Mesenteric fat pad (tissue), 1 donor: Measurements from ENCODE around the gene MTRF1. TPM values are rescaled to one million over a fixed set of nuclear protein-coding genes. Genes with fewer than 3 reads are reported as not detected.

Source experiments
- DNase-seq: peaks from one replicate; pipeline ENCODE4 v3.0.0-alpha.2; 2020; ENCODE audit warnings: low spot score
- total RNA-seq: library from RNA; stranded (reverse); fragmentation: NEBNext Ultra II Directional; extraction: Animal tissue kit (Norgen Biotek cat#: 25700); gene quantifications from one replicate; pipeline ENCODE4 v1.2.1, GENCODE V29; 2021
- donor health status: DM: yes; HTN: yes; CAD: no.

MTRF1 gene
- total RNA-seq, 1 donor from 2014 or later = 7.7 TPM

DNA sequence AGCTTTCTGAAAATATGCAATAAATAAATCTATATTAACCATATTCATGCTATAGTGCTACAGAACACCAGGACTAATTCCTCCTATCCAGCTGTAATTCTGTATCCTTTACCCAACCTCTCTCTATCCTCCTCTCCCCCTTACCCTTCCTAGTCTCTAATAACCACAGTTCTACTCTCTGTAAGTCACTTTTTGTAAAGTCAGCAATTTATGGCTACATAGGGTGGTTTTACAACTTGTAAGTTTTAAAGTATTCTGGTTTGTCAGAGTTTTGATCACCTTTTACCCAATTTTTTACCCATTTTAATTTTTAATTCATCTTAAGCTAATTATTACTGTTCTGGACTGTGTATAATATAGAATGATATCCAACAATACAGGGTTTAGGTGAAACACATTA, 34.0 kb downstream of the MTRF1 start:
- DNase-seq = no peak

DNA sequence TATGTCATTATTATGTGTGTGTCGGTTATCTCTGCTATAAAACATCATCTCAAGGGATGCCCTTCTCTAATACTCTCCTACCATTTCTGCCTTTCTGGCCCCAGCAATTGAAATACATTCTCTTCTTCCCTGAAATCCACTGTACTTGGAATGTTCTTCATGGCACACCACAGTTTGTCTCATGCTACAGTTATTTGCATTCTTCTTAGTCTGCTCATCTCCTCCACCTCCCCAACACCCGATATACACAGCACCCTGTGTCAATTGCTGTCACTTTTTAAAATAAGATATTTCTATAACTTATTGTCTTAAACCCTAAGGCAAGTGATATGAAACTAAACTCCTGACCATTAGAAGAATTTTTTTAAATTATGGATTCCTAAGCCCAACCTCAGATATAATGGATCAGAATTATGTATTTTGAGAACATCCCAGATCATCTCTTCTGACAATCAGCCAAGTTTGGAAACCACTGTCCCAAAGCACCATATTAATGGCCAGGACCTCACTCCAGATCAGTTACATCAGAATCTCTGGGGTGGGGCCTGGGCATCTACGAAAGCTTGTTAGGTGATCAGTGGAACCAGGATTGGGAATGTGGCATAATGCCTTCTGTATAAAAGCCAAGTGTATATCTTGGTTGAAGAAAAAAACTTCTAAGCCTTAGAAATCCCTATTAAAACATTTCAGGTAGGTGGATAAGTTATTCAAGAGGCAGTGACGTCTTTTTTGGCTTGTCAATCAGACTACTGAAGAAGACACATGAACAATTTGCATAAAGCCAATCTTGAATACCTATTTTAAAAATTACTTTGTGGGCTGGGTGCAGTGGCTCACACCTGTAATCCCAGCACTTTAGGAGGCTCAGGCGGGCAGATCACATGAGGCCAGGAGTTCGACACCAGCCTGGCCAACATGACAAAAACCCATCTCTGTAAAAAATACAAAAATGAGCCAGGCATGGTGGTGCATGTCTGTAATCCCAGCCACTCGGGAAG, 39.0 kb downstream of the MTRF1 start:
- DNase-seq = no peak

DNA sequence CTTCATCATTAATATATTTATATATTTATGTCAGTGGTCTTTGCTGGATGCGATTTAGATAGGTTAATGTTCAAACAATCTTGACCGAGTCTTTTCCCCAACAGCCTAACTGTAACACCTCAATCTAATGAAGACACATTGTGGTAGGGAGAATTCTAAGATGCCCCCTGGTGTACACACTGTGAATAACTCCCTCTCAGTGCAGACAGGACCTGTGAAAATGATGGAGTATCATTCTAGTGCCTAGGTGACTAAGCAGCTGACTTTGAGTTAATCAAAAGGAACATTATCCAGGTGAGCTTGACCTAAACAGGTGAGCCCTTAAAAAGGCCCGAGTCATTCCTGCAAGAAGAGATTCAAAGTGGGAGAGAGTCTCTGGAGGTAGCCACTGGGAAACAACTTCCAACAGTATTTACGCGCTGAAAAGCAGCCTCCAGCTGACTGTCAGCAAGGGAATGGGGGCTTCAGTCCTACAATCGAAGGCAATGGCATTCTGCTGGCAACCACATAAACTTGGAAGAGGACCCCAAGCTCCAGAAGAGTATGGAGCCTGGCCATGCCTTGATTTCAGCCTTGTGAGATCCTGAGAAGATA, 41.0 kb downstream of the MTRF1 start:
- no peak for DNase-seq

DNA sequence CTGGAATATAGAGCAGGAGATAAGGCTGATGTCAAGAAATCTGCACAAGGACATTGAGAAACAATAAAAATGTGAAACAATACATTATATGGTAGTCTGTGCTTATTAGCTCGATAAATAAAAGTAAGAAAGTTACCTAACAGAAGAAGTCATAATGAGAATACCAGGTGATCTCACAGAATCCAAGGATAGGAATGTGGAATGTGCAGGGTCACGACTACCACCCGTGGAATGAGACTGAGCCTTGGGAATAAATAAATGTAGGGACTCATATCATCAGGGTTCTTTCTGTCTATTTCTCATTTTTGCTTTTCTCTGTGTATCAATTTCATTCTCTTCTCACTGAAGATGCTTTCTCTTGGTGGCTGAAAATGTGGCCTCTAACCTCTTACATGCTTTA, 43.0 kb downstream of the MTRF1 start:
- no peak for DNase-seq

DNA sequence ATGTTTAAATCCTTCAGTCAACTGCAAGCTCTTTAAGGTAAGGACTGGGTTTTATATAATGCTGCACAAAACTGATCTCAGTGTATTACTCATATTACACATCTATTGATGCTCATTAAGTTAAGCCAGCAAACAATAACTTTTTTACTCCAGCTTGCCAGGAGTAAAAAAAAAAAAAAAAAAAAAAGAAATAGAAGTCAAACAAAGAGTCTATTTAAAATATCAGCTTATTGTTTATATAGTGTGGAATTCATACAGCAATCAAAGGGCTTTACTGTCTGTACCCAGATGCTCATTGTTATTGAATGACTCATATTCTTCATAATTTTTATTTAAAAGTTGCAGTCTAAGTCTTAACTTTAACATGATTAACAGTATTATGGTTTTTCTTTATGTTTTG, 47.2 kb downstream of the MTRF1 start:
- no peak for DNase-seq

DNA sequence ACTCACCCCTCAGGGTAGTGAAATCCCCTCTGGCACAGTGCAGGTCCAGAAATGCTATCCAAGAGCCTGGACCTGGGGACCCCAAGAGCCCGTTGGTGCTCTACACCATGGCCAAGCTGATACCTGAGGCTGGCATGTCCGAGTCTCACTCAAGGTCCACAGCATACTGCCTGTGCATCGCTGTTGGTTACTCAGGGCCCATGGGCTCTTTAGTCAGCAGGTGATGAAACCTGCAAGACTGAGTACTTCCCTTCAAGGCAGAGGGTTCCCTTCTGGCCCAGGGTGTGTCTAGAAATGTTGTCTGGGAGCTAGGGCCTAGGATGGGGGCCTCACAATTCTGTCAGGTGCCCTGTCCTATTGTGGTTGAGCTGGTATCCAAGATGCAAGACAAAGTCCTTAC, 49.5 kb downstream of the MTRF1 start:
- DNase-seq = no peak

DNA sequence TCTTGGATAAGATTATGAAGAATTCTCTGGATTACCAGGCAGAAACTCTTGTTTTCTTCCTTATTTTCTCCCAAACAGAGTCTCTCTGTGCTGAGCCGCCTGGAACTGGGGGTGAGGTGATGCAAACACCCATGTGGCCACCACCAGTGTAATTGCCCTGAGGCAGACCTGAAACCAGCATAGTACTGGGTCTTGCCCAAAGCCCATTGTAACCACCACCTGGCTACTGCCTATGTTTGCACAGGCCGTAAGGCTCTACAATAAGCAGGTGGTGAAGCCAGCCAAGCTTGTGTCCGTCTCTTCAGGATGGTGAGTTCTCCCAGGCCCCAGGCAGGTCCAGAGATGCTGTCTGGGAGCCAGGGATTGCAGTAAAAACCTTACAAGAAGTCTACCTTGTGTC, 50.1 kb downstream of the MTRF1 start:
- DNase-seq = no peak

DNA sequence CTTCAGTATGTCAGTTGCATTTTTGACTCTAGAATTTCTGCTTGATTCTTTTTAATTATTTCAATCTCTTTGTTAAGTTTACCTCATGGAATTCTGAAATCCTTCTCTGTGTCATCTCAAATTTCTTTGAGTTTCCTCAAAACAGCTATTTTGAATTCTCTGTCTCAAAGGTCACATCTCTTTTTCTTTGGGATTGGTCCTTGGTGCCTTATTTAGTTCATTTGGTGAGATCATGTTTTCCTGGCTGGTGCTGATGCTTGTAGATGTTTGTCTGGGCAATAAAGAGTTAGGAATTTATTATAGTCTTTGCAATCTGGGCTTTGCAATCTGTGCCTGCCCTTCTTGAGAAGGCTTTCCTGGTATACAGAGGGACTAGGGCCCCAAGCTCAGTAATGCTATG, 50.5 kb downstream of the MTRF1 start:
- DNase-seq = no peak

DNA sequence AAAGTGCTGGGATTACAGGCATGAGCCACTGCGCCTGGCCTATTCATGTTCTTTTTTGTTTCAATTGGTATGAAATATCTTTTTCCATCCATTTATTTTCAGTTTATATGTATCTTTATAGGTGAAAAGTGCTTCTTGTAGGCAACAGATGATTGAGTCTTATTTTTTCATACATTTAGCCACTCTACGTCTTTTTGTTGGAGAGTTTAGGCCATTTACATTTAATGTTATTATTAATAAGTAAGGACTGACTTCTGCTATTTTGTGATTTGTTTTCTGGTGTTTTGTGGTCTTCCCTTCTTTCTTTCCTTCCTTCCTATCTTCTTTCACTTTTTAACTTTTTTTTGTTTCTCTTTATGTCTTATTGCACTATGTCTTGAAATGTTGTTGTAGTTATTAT, 52.3 kb downstream of the MTRF1 start:
- DNase-seq = no peak

DNA sequence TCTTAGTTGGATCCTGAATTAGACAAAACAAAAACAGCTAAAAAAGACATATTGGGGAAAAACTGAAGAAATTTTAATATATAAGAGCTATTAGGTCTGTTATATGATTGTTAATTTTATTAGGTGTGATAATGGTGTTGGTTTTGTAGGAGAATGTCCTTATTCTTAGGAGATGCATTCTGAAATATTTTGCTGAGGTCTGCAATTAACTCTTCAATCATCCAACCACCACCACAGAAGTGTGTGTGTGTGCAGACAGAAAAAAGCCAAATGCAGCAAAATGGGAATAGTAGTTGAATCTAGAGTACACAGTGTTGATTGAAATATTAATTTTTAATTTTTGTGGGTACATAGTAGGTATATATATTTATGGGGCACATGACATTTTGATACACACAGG, 56.9 kb downstream of the MTRF1 start:
- DNase-seq = no peak

DNA sequence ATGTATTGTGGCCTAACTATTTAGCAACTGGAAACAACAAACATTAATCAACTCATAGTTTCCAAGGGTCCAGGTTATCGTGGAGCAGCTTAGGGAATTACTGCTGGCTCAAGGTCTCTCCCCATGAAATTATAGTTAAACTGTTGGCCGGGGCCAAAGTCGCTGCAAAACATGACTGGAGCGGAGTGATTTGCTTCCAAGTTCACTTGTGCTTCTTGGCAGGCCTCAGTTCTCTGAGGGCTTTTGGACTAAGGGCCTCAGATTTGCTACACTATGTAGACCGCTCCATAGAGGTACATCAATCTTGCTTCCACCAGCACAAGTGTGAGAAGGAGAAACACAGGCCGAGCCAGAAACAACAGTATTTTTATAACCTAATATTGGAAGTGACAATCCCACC, 59.6 kb downstream of the MTRF1 start:
- DNase-seq = no peak

DNA sequence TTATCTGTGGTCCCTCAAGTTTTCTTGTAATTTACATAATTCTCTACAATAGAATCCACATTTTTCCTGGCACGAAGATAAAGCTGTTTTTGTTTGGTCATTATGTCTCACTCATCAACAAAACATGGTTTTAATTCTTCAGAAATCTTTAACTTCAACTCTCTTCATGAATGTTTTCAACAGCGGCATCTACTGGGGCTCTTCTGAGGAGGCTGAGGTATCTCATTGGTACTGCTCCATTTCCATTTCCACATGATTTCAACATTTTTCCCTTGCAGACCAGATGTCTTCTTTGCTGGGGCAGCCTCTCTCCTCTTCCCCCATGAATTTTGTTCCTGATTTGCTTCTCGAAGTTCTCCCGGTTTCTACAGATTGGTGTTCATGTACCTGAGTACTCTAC, 63.2 kb downstream of the MTRF1 start:
- no peak for DNase-seq

DNA sequence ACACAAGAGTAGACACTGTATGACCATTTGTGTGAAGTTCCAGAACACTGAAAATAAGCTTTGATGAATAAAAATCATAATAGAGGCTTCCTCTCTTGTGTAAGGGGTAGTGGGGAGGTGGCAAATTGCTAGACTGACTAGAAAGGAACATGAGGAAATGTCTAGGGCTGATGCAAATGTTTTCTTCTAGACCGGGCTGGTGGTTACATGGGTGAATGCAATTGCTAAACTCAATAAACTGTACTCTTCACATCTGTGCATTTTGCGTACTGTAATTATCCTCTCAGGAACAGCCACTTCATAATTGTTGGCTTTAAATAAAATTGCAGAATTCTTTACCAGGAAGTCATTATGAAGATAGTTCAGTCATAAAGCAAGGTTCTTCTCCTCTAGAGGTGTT, 63.9 kb downstream of the MTRF1 start:
- DNase-seq = no peak

DNA sequence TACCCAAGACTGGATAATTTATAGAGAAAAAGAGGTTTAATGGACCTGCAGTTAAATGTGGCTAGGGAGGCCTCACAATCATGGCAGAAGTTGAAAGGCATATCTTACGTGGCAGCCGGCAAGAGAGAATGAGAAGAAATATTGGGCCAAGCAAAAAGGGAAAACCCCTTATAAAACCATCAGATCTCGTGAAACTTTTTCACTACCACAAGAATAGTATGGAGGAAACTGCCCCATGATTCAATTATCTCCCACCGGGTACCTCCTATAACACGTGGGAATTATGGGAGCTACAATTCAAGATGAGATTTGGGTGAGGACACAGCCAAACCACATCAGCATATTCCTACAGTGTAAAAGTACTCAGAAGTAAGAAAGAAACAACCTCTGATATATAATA, 64.3 kb downstream of the MTRF1 start:
- no peak for DNase-seq

DNA sequence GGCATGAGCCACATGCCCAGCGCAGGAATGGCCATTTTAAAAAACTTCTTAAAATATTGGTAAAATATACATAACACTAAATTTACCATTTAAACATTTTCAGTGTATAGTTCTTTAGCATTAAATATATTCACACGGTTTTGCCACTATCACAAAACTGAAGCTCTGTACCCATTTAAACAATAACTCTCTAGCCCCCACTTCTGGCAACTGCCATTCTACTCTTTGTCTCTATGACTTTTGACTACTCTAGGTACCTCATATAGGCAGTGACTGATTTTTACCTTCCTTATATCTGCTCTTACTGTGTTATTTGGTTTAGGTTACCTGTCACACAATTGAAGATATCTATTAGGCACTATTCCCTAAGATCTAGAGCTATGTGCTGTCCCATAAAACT, 66.8 kb downstream of the MTRF1 start:
- no peak for DNase-seq

DNA sequence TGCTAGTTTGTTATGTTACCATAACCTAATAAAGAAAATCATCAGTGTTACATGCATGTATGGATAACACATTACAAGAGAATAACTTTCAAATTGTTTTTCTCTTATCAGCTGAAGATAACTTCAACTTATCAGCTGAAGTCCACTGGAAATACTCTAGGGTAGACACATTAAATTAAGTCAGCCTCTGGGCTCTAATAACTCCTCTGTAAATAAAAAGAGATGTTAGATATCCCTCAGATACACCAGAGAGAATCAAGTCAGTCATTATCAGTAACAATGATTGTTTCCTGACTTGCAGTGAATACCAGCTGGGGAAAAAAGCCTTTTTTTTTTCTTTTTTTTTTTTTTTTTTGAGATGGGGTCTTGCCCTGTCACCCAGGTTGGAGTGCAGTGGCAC, 67.4 kb downstream of the MTRF1 start:
- DNase-seq = no peak

DNA sequence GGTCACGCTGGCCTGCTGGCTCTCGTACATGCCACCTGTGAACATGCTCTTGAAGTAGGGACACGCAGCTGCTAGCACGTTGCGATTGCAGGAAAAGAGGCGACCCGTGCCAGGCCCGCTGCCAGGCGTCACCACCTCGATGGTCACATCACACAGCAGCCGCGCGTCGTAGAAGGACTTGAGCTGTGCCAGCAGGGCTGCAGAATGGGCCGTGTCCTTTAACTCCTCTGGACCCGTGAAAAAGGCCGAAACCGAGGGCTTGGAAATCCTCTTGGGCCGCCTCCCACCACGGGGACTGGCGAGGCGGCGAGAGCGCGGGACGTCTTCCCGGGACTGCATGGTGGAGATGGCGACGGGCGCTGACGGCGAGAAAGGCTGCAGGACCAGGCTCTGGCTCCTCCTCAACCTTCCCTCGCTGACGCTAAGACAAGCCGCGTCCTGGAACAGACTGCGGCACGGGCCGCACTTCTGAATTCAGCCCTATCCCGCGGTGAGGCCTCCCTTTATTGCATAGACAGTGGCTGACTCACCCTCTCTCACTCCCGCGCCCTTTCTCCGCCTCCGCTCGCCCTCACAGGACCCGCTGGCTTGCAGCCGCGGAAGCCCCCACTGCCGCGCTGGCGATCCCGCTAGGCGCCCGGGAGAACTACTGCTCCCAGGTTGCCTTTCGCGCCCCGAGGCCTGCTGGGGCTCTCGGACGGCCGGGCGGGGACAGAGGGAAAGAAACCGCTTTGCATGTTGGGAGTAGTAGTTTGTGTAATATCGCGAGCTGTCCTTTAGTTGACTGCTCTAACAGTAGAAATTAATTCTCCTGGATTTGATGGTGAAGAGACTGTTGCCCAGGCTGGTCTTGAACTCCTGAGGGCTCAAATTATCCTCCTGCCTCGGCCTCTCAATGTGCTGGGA, 69.2 kb downstream of the MTRF1 start, which contains the start of gene KBTBD7:
Gene KBTBD7 (minus strand): TSS at position 651 of the 906 bp plus-strand sequence. CDS start 312 bp downstream, at position 339.
- peak; percentile 99 for DNase-seq

DNA sequence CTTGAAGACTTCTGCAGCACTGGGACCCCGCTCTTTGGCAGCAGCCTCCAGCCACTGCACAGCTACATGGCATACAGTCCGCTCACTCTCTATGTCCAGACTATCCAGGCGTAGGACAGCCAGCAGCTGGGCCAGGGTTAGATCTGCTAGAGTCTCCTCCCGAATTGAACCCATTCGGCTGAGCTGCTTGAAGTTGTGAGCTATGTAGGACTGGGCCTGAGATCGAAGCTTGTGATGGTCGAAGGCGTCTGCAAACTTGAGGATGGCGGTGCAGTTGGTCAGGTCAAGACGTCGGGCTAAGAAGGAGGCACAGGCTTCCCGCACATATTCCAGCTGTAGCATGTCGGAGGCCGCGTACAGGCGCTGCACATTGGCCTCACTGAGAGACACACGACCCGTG, 69.9 kb downstream of the MTRF1 start:
- DNase-seq = no peak

DNA sequence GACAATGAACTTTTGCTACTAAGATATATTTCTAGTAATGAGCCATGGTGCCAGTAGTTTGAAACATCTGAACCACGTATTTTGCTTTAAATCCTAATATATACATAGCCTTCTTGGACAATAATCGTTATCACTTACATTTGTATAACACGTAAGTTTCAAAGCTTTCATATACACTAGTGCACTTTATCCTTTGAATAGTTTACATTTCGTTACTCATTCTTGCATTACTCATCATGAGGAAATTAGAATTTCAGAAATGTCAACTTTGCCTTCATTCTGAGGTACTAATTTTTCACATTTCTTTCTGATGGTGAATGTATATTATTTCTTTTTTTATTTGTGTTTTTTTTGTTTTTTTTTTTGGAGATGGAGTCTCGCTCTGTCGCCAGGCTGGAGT, 74.8 kb downstream of the MTRF1 start:
- no peak for DNase-seq

DNA sequence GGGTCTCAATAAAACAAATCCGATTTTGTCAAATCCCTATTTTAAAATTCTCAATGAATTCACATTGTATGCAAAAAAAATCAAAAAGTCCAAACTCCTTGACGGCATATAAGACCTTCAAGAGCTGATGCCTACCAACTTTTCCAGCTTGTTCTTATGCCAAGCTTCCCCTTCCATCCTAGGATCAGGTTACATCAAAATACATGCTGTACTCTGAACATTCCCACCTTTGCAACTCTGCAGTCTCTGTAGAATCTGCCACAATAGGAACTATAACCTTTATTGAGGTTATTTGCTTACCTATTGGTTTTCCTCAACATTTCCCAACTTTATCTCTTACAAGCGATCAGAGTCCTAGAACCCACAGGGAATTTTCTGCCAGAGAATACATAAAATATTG, 76.9 kb downstream of the MTRF1 start:
- no peak for DNase-seq

DNA sequence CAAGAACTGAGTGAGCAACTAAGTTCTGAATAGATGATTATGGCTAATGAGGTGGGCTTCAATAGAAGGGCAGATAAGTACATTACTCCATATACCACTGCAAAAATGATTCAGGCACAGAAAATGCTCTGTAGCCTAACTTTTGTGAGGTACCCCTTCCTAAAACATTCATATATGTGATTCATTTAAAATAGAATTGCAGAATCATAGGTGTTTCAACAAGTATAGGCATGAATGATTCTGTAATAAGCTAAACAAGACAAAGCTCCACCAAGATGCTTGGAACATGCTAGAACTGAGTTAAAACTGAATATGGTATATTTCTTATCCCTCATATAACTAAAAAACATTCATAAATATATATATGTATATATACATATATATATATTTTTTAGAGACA, 81.1 kb downstream of the MTRF1 start:
- DNase-seq = no peak
